Measurements from ENCODE around the gene CNPY1. TPM values are rescaled to one million over a fixed set of nuclear protein-coding genes. Genes with fewer than 3 reads are reported as not detected.

CNPY1 gene
- total RNA-seq, 1 experiment from 2014 or later: not detected

- Histone ChIP-seq H4K20me1 (ENCODE audit: control insufficient read depth, insufficient read depth, insufficient read length) (no peaks in the 10 kb centered on the region), H4K8ac (replicated peaks; ENCODE audit: insufficient read length, low read depth, low read length) (no peak overlapping the region), H3K18ac (ENCODE audit: insufficient read length, low read depth, low read length) (no peak overlapping the region), H2AFZ (ENCODE audit: low read length) (no peak overlapping the region), H2BK15ac (ENCODE audit: low read depth, low read length) (no peak overlapping the region), H4K91ac (ENCODE audit: insufficient read length, low read depth, low read length) (no peak overlapping the region), H3K4ac (ENCODE audit: low read depth, low read length) (no peak overlapping the region), H3K79me2 (ENCODE audit: insufficient read depth, low read length) (no peaks in the 10 kb centered on the region), H2BK20ac (ENCODE audit: low read depth, low read length, poor library complexity, severe bottlenecking) (no peak overlapping the region), H2BK12ac (ENCODE audit: insufficient read length, low read depth, low read length) (no peak overlapping the region), H3K23me2 (ENCODE audit: insufficient read length, low read depth, low read length, poor library complexity, severe bottlenecking) (no peaks in the 10 kb centered on the region), H3T11ph (ENCODE audit: low read length) (no peak overlapping the region), H4K5ac (ENCODE audit: insufficient read length, low read depth, low read length) (no peak overlapping the region), H3K9ac (ENCODE audit: extremely low read depth, insufficient read length, low read length) (no peak overlapping the region), H3K4me1 (ENCODE audit: insufficient read depth, low read length) (no peaks in the 10 kb centered on the region), H3K27ac (ENCODE audit: insufficient read length, low read depth, low read length) (no peak overlapping the region), H3K27me3 (ENCODE audit: insufficient read depth, low read length) (peaks cover 42% of the 10 kb centered on the region), H3K14ac (ENCODE audit: insufficient read depth, low read length) (no peak overlapping the region), H2BK5ac (ENCODE audit: insufficient read length, low read length) (no peak overlapping the region), H2BK120ac (ENCODE audit: low read depth, low read length, poor library complexity, severe bottlenecking) (no peak overlapping the region), H3K4me2 (ENCODE audit: insufficient read depth, insufficient read length, low read length) (no peak overlapping the region), H3K23ac (ENCODE audit: insufficient read length, low read depth, low read length) (no peak overlapping the region), H2AK5ac (ENCODE audit: insufficient read length, low read length) (no peak overlapping the region), H3K9me3 (ENCODE audit: control insufficient read depth, low read depth, low read length) (no peaks in the 10 kb centered on the region), H3K79me1 (ENCODE audit: insufficient read depth, low read depth, low read length, poor library complexity, severe bottlenecking) (no peaks in the 10 kb centered on the region), H3K56ac (ENCODE audit: insufficient read length, low read depth, low read length) (no peak overlapping the region)
- H3K36me3 Mint-ChIP-seq (ENCODE audit: insufficient read depth in 1 of 3, low read depth in 3 of 3): peaks cover 0 to 3% (median 0%) of the 10 kb centered on the region in 3 experiments; a peak in 3 of 7 replicates
- peaks cover 5 to 11% of the 10 kb centered on the region in 2 experiments for H3K4me1 Mint-ChIP-seq
- no peak for TF ChIP-seq CTCF (conservative IDR thresholded peaks at IDR 0.05)
- peaks cover 98% of the 10 kb centered on the region for H3K27me3 Mint-ChIP-seq (ENCODE audit: low read depth)
- no CpG with 5 or more reads among the region's 4 CpGs for WGBS (ENCODE audit: extremely low coverage, insufficient read length, low lambda C conversion rate)
- H3K27ac Mint-ChIP-seq: no peak overlapping the region
- H3K9me3 Mint-ChIP-seq: peaks cover 0 to 7% of the 10 kb centered on the region in 2 experiments; a peak in 3 of 5 replicates
- H3K4me3 Mint-ChIP-seq: no peak overlapping the region
- DNase-seq: no peak
Measured at GRCh38 chr7:155477476-155477875, 68.9 kb downstream of the CNPY1 start.

Data from H9 (cell line).